Measurements from ENCODE around the gene SNAI1. TPM values are rescaled to one million over a fixed set of nuclear protein-coding genes. Genes with fewer than 3 reads are reported as not detected.

The SNAI1 gene
- total RNA-seq, 2 experiments from 2014 or later, result 0.82 to 0.93 TPM

- Mint-ChIP-seq H3K4me3 (no peak overlapping the region), H3K9me3 (no peaks in the 10 kb centered on the region), H3K27ac (no peak overlapping the region), H3K36me3 (no peaks in the 10 kb centered on the region), H3K27me3 (no peaks in the 10 kb centered on the region), H3K4me1 (peaks cover 2% of the 10 kb centered on the region)
- no peak for DNase-seq
These were observed 40.5 kb downstream of the SNAI1 start for GRCh38 chr20:50023116-50023805.

- Mint-ChIP-seq H3K36me3 (no peaks in the 10 kb centered on the region), H3K4me1 (no peaks in the 10 kb centered on the region), H3K27me3 (no peaks in the 10 kb centered on the region), H3K4me3 (no peak overlapping the region), H3K27ac (no peak overlapping the region), H3K9me3 (no peaks in the 10 kb centered on the region)
- DNase-seq, result no peak
These were observed 44.2 kb downstream of the SNAI1 start for GRCh38 chr20:50026746-50027575.

- no peak overlapping the region for H3K4me3 Mint-ChIP-seq
- no peak for DNase-seq
These were observed 44.9 kb downstream of the SNAI1 start for GRCh38 chr20:50027611-50028105.

DNA sequence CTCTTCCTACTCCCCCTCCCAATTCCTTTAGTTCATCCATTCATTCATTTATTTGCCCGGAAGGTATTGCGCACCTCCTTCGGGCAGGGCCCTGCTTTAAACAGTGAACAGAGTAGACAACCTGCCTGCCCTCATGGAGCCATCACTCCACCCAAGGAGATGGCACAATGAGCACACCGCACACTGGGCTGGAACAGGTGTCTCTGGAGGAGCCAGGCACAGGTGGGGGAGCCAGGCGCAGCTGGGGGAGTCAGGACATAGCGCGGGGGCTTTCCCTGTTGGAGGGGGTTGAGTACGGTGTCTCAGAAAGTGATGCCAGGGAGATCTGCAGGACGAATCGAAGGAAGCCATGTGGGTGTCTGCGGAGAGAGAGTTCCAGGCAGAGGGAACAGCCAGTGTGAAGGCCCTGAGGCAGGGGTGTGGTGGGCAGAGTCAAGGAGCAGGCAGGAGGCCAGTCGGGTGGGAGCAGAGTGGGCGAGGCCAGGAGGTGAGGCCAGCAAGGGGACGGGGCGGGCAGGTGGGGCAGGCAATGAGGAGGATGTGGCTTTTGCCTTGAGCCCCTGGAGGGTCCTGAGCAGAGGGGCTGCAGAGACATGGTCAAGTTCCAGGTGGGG lies 46.4 kb downstream of the SNAI1 start:
- no peaks in the 10 kb centered on the region for H3K9me3 Mint-ChIP-seq
- no peak overlapping the region for H3K4me3 Mint-ChIP-seq
- no peaks in the 10 kb centered on the region for H3K27me3 Mint-ChIP-seq
- no peak overlapping the region for H3K27ac Mint-ChIP-seq
- H3K4me1 Mint-ChIP-seq, result no peaks in the 10 kb centered on the region
- H3K36me3 Mint-ChIP-seq, result no peaks in the 10 kb centered on the region
- DNase-seq, result no peak

More at GRCh38 chr20:50027611-50028105, 44.9 kb downstream of the SNAI1 start:
- H3K27ac Mint-ChIP-seq, result no peak overlapping the region
- H3K27me3 Mint-ChIP-seq, result no peaks in the 10 kb centered on the region
- no peaks in the 10 kb centered on the region for H3K9me3 Mint-ChIP-seq
- no peaks in the 10 kb centered on the region for H3K4me1 Mint-ChIP-seq
- H3K36me3 Mint-ChIP-seq, result no peaks in the 10 kb centered on the region

- H3K36me3 Mint-ChIP-seq, result no peaks in the 10 kb centered on the region
- H3K4me1 Mint-ChIP-seq, result no peaks in the 10 kb centered on the region
- no peaks in the 10 kb centered on the region for H3K9me3 Mint-ChIP-seq
- no peak overlapping the region for H3K4me3 Mint-ChIP-seq
- no peak for DNase-seq
- no peak overlapping the region for H3K27ac Mint-ChIP-seq
- no peaks in the 10 kb centered on the region for H3K27me3 Mint-ChIP-seq
These were observed 47.1 kb downstream of the SNAI1 start for GRCh38 chr20:50029697-50030461.

GRCh38 chr20:50032955-50033666 lies 50.3 kb downstream of the SNAI1 start:
- no peak overlapping the region for H3K27ac Mint-ChIP-seq
- no peaks in the 10 kb centered on the region for H3K9me3 Mint-ChIP-seq
- H3K36me3 Mint-ChIP-seq, result no peaks in the 10 kb centered on the region
- no peaks in the 10 kb centered on the region for H3K27me3 Mint-ChIP-seq
- H3K4me1 Mint-ChIP-seq, result no peaks in the 10 kb centered on the region
- DNase-seq, result no peak
- no peak overlapping the region for H3K4me3 Mint-ChIP-seq

DNA sequence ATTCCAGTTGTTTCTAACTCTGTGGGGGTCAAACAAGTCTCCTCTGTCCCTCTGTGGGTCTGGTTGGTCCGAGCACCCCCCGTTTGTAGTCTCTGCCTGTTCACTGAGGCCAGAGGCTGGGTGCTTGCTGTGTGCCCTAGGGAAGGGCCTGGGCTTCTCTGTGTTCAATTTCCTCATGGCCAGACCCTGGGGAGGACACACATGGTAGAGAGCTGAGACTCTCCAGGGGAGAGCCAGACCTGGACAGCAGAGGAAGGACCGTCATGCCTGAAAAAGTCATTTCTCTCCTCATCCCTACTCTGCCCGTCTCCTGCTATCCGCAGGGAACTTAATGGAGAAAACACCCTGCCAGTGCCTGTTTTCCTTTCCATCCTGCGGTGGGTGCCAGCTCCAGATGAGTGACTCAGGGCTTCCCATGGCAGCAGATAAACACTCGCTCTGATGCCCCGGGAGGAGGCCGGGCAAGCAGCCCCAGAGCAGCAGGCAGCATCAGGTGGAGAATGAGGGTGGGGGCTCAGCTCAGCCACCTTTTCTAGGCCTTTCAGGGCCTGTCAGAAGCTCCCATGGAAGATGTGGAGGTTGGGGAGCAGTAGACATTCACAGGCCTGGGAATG lies 51.9 kb downstream of the SNAI1 start:
- Mint-ChIP-seq H3K27ac (no peak overlapping the region), H3K9me3 (no peaks in the 10 kb centered on the region), H3K27me3 (no peaks in the 10 kb centered on the region), H3K4me1 (no peaks in the 10 kb centered on the region), H3K4me3 (no peak overlapping the region), H3K36me3 (no peaks in the 10 kb centered on the region)
- DNase-seq, result no peak

DNA sequence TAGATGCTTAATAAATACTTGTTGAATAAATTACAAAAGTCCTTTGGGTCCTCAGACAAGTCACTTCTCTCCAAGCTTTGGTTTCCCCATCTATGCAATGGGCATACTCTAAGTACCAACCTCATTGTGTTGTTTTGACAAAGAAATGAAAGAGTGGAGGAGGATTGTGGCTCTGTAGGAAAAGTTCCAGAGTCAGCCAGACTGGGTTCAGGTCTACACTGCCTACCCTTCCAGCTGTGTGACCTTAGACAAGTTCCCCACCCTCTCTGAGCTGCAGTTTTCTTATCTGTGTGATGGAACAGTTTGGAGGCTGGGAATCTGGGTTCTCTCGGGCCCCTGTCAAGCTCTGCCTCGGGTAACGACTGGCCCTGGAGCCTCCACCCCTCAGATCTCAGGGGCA lies 53.9 kb downstream of the SNAI1 start:
- no peaks in the 10 kb centered on the region for H3K36me3 Mint-ChIP-seq
- H3K27me3 Mint-ChIP-seq, result no peaks in the 10 kb centered on the region
- H3K4me3 Mint-ChIP-seq, result no peak overlapping the region
- H3K4me1 Mint-ChIP-seq, result peaks cover 3% of the 10 kb centered on the region
- no peak overlapping the region for H3K27ac Mint-ChIP-seq
- no peak for DNase-seq
- H3K9me3 Mint-ChIP-seq, result no peaks in the 10 kb centered on the region

- Mint-ChIP-seq H3K4me1 (peaks cover 3% of the 10 kb centered on the region), H3K27me3 (no peaks in the 10 kb centered on the region), H3K9me3 (no peaks in the 10 kb centered on the region), H3K4me3 (no peak overlapping the region), H3K27ac (no peak overlapping the region), H3K36me3 (no peaks in the 10 kb centered on the region)
- DNase-seq, result no peak
These were observed 54.3 kb downstream of the SNAI1 start for GRCh38 chr20:50037123-50037522.

GRCh38 chr20:50037575-50037974 lies 54.8 kb downstream of the SNAI1 start:
- Mint-ChIP-seq H3K36me3 (no peaks in the 10 kb centered on the region), H3K27ac (no peak overlapping the region), H3K4me3 (no peak overlapping the region), H3K4me1 (peaks cover 3% of the 10 kb centered on the region), H3K9me3 (no peaks in the 10 kb centered on the region), H3K27me3 (no peaks in the 10 kb centered on the region)
- no peak for DNase-seq

- no peaks in the 10 kb centered on the region for H3K9me3 Mint-ChIP-seq
- H3K27me3 Mint-ChIP-seq, result no peaks in the 10 kb centered on the region
- no peak overlapping the region for H3K27ac Mint-ChIP-seq
- H3K36me3 Mint-ChIP-seq, result no peaks in the 10 kb centered on the region
- no peak for DNase-seq
- H3K4me1 Mint-ChIP-seq, result peaks cover 3% of the 10 kb centered on the region
- no peak overlapping the region for H3K4me3 Mint-ChIP-seq
These were observed 55.4 kb downstream of the SNAI1 start for GRCh38 chr20:50038169-50038568.

Data from activated naive CD8-positive, alpha-beta T cell treated with anti-CD3 and anti-CD28 coated beads for 36 hours (primary cell).